ENCODE data around the gene CDH4.

DNA sequence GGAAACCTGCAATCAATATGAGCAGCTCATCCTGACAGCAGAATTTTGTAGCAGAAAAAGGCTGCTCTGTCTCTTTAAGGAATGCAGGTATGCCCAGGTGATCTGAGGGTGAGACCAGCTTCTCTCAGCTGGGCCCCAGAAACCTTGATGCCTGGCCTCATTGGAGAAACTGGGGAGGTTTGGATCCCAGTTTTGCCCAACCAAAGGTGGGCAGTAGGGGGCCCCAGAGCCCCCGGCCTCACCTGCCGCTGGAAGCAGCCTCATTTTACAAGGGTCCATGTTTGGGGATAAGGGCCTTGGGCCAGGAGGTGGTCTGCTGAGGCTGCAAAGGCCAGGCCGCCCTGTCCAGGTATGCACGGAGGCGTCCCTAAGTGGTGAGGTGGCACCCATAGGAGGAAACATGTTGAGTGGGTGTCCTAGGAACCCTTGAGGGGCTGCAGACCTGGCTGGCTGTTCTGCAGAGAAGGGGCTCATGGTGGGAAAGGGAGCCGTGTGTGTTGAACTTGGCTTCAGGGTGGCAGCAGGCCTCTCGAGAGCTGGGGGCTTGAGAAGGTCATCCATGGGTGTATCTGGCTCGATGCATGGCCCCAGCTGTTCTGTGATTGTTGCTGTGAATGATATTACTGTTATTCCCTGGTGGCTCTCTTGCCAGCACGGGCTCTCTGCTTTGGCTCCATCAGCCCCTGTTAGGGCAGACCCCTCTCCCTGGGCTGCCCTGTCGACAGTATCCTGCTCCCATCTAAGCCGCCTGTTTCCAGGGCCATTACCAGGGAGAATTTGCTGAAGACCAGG, 208.4 kb downstream of the CDH4 start:
- TF ChIP-seq, protein P1, sequence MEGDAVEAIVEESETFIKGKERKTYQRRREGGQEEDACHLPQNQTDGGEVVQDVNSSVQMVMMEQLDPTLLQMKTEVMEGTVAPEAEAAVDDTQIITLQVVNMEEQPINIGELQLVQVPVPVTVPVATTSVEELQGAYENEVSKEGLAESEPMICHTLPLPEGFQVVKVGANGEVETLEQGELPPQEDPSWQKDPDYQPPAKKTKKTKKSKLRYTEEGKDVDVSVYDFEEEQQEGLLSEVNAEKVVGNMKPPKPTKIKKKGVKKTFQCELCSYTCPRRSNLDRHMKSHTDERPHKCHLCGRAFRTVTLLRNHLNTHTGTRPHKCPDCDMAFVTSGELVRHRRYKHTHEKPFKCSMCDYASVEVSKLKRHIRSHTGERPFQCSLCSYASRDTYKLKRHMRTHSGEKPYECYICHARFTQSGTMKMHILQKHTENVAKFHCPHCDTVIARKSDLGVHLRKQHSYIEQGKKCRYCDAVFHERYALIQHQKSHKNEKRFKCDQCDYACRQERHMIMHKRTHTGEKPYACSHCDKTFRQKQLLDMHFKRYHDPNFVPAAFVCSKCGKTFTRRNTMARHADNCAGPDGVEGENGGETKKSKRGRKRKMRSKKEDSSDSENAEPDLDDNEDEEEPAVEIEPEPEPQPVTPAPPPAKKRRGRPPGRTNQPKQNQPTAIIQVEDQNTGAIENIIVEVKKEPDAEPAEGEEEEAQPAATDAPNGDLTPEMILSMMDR (IDR thresholded peaks at IDR 0.05): no peak
- TF ChIP-seq POLR2A (IDR thresholded peaks at IDR 0.05) (no peak), POLR2AphosphoS5 (IDR thresholded peaks at IDR 0.05) (no peak)

Data from prostate gland (tissue), 2 donors.